A549 treated with GW870086 at 1 μM for 4 hours (cell line): Measurements from ENCODE around the gene APBB2. TPM values are rescaled to one million over a fixed set of nuclear protein-coding genes. Genes with fewer than 3 reads are reported as not detected.

Experiments used
- total RNA-seq: library from RNA; stranded (reverse); fragments of 200-300 nt; extraction: Qiagen RNA extraction; gene quantifications from 5 replicates; pipeline ENCODE4 v1.2.3, GENCODE V29; 2022; ENCODE audit warnings: low read depth

APBB2 gene
- 4.7 to 12.1 TPM (median 12.0 TPM) in 5 replicates for total RNA-seq

GRCh38 chr4:41214136-41214824 lies at the start of gene APBB2:
APBB2 (minus strand) TSS chr4:41214542; CDS start chr4:41033254, 181,288 bp downstream.

GRCh38 chr4:41256740-41257256 lies 42.5 kb upstream of the APBB2 start, which contains the start of gene UCHL1:
UCHL1 (plus strand) TSS chr4:41256928; CDS start chr4:41256977, 49 bp downstream.

Other genes with a start within 250 kb of the APBB2 start
- 911 to 1,064 TPM (median 963 TPM) in 5 replicates for gene UCHL1, start 42.4 kb upstream of the APBB2 start, total RNA-seq